HG03469 (cell line): ENCODE data around the gene RNF186.
"Not testable (repeated sequence)": the region's sequence is repeated elsewhere in the genome, so short reads cannot be mapped to it uniquely, and the experiment has no call there.

Experiments used
- ATAC-seq: cut with Tn5 transposase; IDR thresholded peaks from one replicate; pipeline ENCODE4 v1.9.1; 2021; ENCODE audit warnings: mild to moderate bottlenecking, moderate library complexity, moderate number of reproducible peaks; ENCODE audit not compliant: unreplicated experiment

The RNF186 gene, protein sequence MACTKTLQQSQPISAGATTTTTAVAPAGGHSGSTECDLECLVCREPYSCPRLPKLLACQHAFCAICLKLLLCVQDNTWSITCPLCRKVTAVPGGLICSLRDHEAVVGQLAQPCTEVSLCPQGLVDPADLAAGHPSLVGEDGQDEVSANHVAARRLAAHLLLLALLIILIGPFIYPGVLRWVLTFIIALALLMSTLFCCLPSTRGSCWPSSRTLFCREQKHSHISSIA

GRCh38 chr1:19814681-19815503, at the start of gene RNF186:
Gene RNF186 (minus strand): TSS chr1:19815283. CDS start chr1:19815101, 182 bp downstream.
- no peak for ATAC-seq

GRCh38 chr1:19864570-19865160, 49.6 kb upstream of the RNF186 start:
- no peak for ATAC-seq

DNA sequence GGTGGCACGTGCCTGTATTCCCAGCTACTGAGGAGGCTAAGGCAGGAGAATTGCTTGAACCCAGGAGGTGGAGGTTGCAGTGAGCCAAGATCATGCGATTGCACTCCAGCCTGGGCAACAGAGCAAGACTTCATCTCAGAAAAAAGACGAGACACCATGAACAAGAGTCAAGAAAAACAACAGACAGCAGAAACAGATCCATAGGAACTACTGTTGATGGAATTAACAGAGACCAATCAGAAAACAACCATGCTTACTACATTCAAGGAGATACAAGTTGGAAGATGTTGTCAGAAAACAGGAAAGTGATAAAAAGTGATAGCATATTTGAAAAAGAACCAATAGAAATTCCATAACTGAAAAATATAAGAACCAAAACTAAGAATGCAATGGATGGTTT, 47.9 kb upstream of the RNF186 start:
- no peak for ATAC-seq

DNA sequence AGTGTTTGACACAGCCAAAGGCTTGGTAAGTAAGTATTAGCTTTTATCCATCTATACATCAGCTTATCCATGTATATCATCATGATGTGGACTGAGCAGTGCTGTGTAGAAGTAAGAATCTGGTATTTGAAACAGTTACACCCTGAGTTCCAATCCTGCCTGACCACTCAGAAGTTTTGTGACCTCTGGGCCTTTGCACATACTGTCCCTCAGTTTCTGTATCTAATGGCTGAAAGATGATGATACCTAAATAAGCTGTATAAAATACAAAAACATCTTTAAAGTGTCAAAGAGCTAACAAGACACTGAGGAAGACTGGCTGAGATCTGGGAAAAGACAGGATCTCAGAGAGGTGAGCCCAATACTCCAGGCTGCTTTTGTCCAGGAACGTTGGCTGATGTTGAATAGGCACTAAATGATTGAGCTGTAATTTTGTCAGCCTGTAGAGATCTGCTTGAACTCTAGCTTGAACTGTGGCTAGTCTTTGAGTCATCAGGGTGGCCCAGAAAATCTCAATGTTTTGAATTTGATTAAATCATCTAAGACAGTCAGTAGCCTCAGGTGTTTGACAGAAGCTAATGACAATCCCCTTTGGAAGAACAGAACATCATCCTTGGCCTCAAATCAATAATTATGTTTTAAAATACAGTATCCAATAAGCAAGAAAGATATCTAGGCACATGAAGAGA, 46.9 kb upstream of the RNF186 start:
- ATAC-seq, result no peak

- no peak for ATAC-seq
Observed at GRCh38 chr1:19861034-19861433, 46.0 kb upstream of the RNF186 start.

- no peak for ATAC-seq
Observed at GRCh38 chr1:19860418-19860817, 45.3 kb upstream of the RNF186 start.

GRCh38 chr1:19859876-19860275, 44.8 kb upstream of the RNF186 start:
- no peak for ATAC-seq

- no peak for ATAC-seq
Observed at GRCh38 chr1:19858893-19859292, 43.8 kb upstream of the RNF186 start.

- ATAC-seq, result no peak
Observed at GRCh38 chr1:19854866-19855265, 39.8 kb upstream of the RNF186 start.

GRCh38 chr1:19852036-19852435, 37.0 kb upstream of the RNF186 start:
- no peak for ATAC-seq

DNA sequence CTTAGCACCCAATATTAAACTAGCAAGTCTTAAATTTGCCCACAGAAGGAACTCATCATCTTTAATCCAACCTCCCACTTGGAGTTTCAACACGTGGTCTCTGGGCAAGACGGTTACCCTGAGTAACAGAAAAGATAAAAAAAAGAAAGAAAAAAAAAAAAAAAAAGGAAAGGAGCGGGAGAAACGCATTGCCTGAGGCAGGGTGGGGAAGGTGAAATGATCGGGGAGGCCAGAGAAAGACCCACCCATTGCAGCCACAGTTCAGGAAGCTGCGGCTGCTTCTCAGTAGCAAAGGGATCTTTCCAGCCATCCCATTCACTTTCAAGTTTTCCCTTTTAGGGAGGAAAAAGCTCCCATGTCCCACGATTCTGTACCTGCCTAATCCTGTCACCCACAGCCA, 35.1 kb upstream of the RNF186 start:
- no peak for ATAC-seq

GRCh38 chr1:19849307-19849706, 34.2 kb upstream of the RNF186 start:
- not testable (repeated sequence) for ATAC-seq

GRCh38 chr1:19847334-19847733, 32.3 kb upstream of the RNF186 start:
- not testable (repeated sequence) for ATAC-seq

DNA sequence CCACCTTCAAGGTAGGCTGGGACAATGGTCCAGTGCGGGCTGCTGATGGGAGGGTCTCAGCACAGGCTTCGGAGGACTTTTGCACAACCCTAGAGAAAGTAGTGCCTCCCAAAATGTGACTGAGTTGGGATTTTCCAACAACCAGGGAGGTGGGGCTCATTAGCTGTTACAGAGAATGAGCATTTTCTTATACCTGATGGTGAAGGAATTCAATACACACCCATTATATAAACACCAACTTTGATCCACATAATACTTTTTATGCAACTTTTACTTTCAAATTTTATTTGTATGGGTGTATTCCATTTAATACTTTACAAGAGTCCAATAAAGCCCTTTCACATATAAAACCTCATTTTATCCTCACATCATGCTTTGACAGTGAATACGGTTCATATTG, 31.3 kb upstream of the RNF186 start:
- no peak for ATAC-seq

GRCh38 chr1:19845555-19845954, 30.5 kb upstream of the RNF186 start:
- no peak for ATAC-seq

GRCh38 chr1:19844731-19845495, 29.8 kb upstream of the RNF186 start:
- ATAC-seq, result no peak

- no peak for ATAC-seq
Observed at GRCh38 chr1:19840228-19840627, 25.1 kb upstream of the RNF186 start.

DNA sequence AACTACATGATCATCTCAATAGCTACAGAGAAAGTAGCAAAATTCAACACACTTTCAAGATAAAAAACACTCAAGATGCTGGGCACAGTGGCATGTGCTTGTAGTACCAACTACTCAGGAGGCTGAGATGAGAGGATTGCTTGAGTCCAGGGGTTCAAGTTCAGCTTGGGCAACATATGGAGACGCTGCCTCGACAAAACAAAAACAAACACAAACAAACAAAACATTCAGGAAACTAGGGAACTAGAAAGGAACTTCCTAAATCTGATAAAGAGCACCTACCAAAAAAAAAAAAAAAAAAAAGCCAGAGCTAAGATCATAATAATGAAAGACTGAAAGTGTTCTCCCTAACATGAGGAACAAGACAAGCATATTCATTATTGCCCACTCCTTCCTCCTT, 22.8 kb upstream of the RNF186 start:
- ATAC-seq, result no peak

- ATAC-seq, result no peak
Observed at GRCh38 chr1:19835578-19835977, 20.5 kb upstream of the RNF186 start.

GRCh38 chr1:19831441-19831840, 16.4 kb upstream of the RNF186 start:
- ATAC-seq, result no peak

GRCh38 chr1:19828546-19828945, 13.5 kb upstream of the RNF186 start:
- no peak for ATAC-seq
